GM21619 (cell line): ENCODE data around the gene GFY.
A peak's percentile ranks its signal among the peaks of the same experiment; 100 is the strongest.

Experiments used
- ATAC-seq: cut with Tn5 transposase; IDR thresholded peaks from one replicate; pipeline ENCODE4 v1.9.1; 2021; ENCODE audit not compliant: unreplicated experiment

GFY gene

GRCh38 chr19:49425178-49425577, at the start of gene GFY:
Gene GFY (plus strand): TSS chr19:49425388. CDS start chr19:49426431, 1,043 bp downstream.
- ATAC-seq: no peak

GRCh38 chr19:49378512-49378911, 46.7 kb upstream of the GFY start:
- ATAC-seq: no peak

- ATAC-seq: no peak
Observed at GRCh38 chr19:49380391-49380790, 44.8 kb upstream of the GFY start.

GRCh38 chr19:49382639-49383038, 42.5 kb upstream of the GFY start:
- no peak for ATAC-seq

- no peak for ATAC-seq
Observed at GRCh38 chr19:49383599-49383998, 41.6 kb upstream of the GFY start.

- peak; percentile 46 for ATAC-seq
Observed at GRCh38 chr19:49387936-49388372, 37.2 kb upstream of the GFY start, which contains the start of gene KASH5. Gene KASH5 (plus strand): TSS chr19:49388249. CDS start chr19:49390884, 2,635 bp downstream.

GRCh38 chr19:49389406-49389805, 35.8 kb upstream of the GFY start:
- no peak for ATAC-seq

- ATAC-seq: no peak
Observed at GRCh38 chr19:49390131-49390928, 34.9 kb upstream of the GFY start.

- ATAC-seq: no peak
Observed at GRCh38 chr19:49390929-49391359, 34.2 kb upstream of the GFY start.

- no peak for ATAC-seq
Observed at GRCh38 chr19:49391581-49392399, 33.4 kb upstream of the GFY start.

- ATAC-seq: no peak
Observed at GRCh38 chr19:49393881-49394280, 31.3 kb upstream of the GFY start.

GRCh38 chr19:49395581-49396407, 29.4 kb upstream of the GFY start:
- ATAC-seq: no peak

- ATAC-seq: no peak
Observed at GRCh38 chr19:49396738-49397505, 28.3 kb upstream of the GFY start.

GRCh38 chr19:49398001-49398615, 27.1 kb upstream of the GFY start:
- no peak for ATAC-seq

GRCh38 chr19:49398931-49399330, 26.3 kb upstream of the GFY start:
- ATAC-seq: no peak

GRCh38 chr19:49400029-49400428, 25.2 kb upstream of the GFY start:
- ATAC-seq: no peak

GRCh38 chr19:49403404-49404187, 21.6 kb upstream of the GFY start:
- ATAC-seq: no peak

- no peak for ATAC-seq
Observed at GRCh38 chr19:49407079-49407478, 18.1 kb upstream of the GFY start.

- ATAC-seq: no peak
Observed at GRCh38 chr19:49407482-49408015, 17.6 kb upstream of the GFY start.
